Progenitor cell of endocrine pancreas (in vitro differentiated cells): ENCODE measurements around the gene OR5C1. TPM values are rescaled to one million over a fixed set of nuclear protein-coding genes. Genes with fewer than 3 reads are reported as not detected.

ENCODE experiments used
- DNase-seq: peaks from one replicate; pipeline ENCODE4 v3.0.0; 2021; ENCODE audit warnings: low spot score; ENCODE audit not compliant: unreplicated experiment
- H3K27ac Mint-ChIP-seq: 2 replicates; pipeline ENCODE4 v1.8.0; 2021; ENCODE audit warnings: mild to moderate bottlenecking, moderate library complexity, mixed read lengths
- H3K27me3 Mint-ChIP-seq: 2 replicates; pipeline ENCODE4 v1.8.0; 2021; ENCODE audit warnings: mixed read lengths
- H3K36me3 Mint-ChIP-seq: 2 replicates; pipeline ENCODE4 v1.8.0; 2022; ENCODE audit warnings: mixed read lengths; ENCODE audit not compliant: insufficient read depth
- H3K4me1 Mint-ChIP-seq: 2 replicates; pipeline ENCODE4 v1.8.0; 2021; ENCODE audit warnings: low read depth, mixed read lengths
- H3K4me3 Mint-ChIP-seq: 2 replicates; pipeline ENCODE4 v1.8.0; 2021; ENCODE audit warnings: low read depth, mild to moderate bottlenecking, moderate library complexity, mixed read lengths
- H3K9me3 Mint-ChIP-seq: 2 replicates; pipeline ENCODE4 v1.8.0; 2021; ENCODE audit warnings: low read depth, mixed read lengths
- CTCF ChIP-seq: fragments of 200-600 bp; sonication (generic); IDR thresholded peaks from one replicate; pipeline ENCODE4 v1.5.0; 2021; ENCODE audit warnings: antibody characterized with exemption, mild to moderate bottlenecking; ENCODE audit not compliant: unreplicated experiment
- total RNA-seq: library from RNA; stranded (reverse); gene quantifications from 2 replicates; pipeline ENCODE4 v1.2.1, GENCODE V29; 2021

The OR5C1 gene
- total RNA-seq, 1 donor from 2014 or later = not detected

- no peaks in the 10 kb centered on the region for H3K27me3 Mint-ChIP-seq
- peaks cover under 1% of the 10 kb centered on the region for H3K4me1 Mint-ChIP-seq
- H3K36me3 Mint-ChIP-seq = peaks cover 12% of the 10 kb centered on the region
- H3K4me3 Mint-ChIP-seq = no peak overlapping the region
- peaks cover 11% of the 10 kb centered on the region for H3K9me3 Mint-ChIP-seq
- DNase-seq = peak; percentile 55
- peak; percentile 83 for TF ChIP-seq CTCF
- no peak overlapping the region for H3K27ac Mint-ChIP-seq
These were observed 21.7 kb downstream of the OR5C1 start for GRCh38 chr9:122810306-122810946.

- TF ChIP-seq CTCF = no peak
- DNase-seq = no peak
- no peak overlapping the region for H3K4me3 Mint-ChIP-seq
- H3K36me3 Mint-ChIP-seq = peaks cover 10% of the 10 kb centered on the region
- no peaks in the 10 kb centered on the region for H3K4me1 Mint-ChIP-seq
- no peaks in the 10 kb centered on the region for H3K27me3 Mint-ChIP-seq
- no peaks in the 10 kb centered on the region for H3K9me3 Mint-ChIP-seq
- no peak overlapping the region for H3K27ac Mint-ChIP-seq
These were observed 24.0 kb downstream of the OR5C1 start for GRCh38 chr9:122812736-122813135.

GRCh38 chr9:122814545-122814944 is 25.8 kb downstream of the OR5C1 start:
- H3K27me3 Mint-ChIP-seq = no peaks in the 10 kb centered on the region
- DNase-seq = no peak
- no peak overlapping the region for H3K27ac Mint-ChIP-seq
- peaks cover 12% of the 10 kb centered on the region for H3K36me3 Mint-ChIP-seq
- no peak overlapping the region for H3K4me3 Mint-ChIP-seq
- TF ChIP-seq CTCF = no peak
- H3K9me3 Mint-ChIP-seq = no peaks in the 10 kb centered on the region
- peaks cover 2% of the 10 kb centered on the region for H3K4me1 Mint-ChIP-seq

GRCh38 chr9:122815544-122815943 is 26.8 kb downstream of the OR5C1 start:
- H3K4me3 Mint-ChIP-seq = no peak overlapping the region
- H3K4me1 Mint-ChIP-seq = peaks cover 8% of the 10 kb centered on the region
- TF ChIP-seq CTCF = no peak
- H3K27me3 Mint-ChIP-seq = no peaks in the 10 kb centered on the region
- no peak for DNase-seq
- peaks cover 17% of the 10 kb centered on the region for H3K36me3 Mint-ChIP-seq
- no peaks in the 10 kb centered on the region for H3K9me3 Mint-ChIP-seq
- H3K27ac Mint-ChIP-seq = no peak overlapping the region

- Mint-ChIP-seq H3K4me1 (peaks cover 8% of the 10 kb centered on the region), H3K4me3 (no peak overlapping the region), H3K36me3 (peaks cover 19% of the 10 kb centered on the region), H3K9me3 (no peaks in the 10 kb centered on the region), H3K27me3 (no peaks in the 10 kb centered on the region), H3K27ac (no peak overlapping the region)
- TF ChIP-seq CTCF = no peak
- no peak for DNase-seq
These were observed 27.6 kb downstream of the OR5C1 start for GRCh38 chr9:122816163-122816867.
